MM.1S (cell line): ENCODE measurements around the gene NOL11.
A peak's percentile ranks its signal among the peaks of the same experiment; 100 is the strongest.

ENCODE experiments used
- DNase-seq: peaks from one replicate; pipeline ENCODE4 v3.0.0-alpha.2; 2015
- H2AFZ ChIP-seq: fragments of 300-600 bp; sonication (generic); 2 replicates; pipeline ENCODE4 v1.6.0; 2016; ENCODE audit warnings: antibody characterized with exemption, low read length
- H3F3A ChIP-seq: fragments of 300-600 bp; sonication (generic); 2 replicates; pipeline ENCODE4 v1.6.1; 2016; ENCODE audit warnings: mild to moderate bottlenecking, antibody characterized with exemption, low read length, moderate library complexity, mixed read lengths; ENCODE audit not compliant: insufficient read depth
- H3K27ac ChIP-seq: fragments of 300-600 bp; sonication (generic); 2 replicates; pipeline ENCODE4 v1.5.1; 2016; ENCODE audit warnings: mild to moderate bottlenecking, low read length
- H3K27me3 ChIP-seq: fragments of 300-600 bp; sonication (generic); replicated peaks from 2 replicates; pipeline ENCODE4 v1.6.0; 2016; ENCODE audit warnings: low read length; ENCODE audit not compliant: insufficient read depth
- H3K36me3 ChIP-seq: fragments of 300-600 bp; sonication (generic); replicated peaks from 2 replicates; pipeline ENCODE4 v1.6.1; 2016; ENCODE audit warnings: mild to moderate bottlenecking, low read length, mixed read lengths; ENCODE audit not compliant: insufficient read depth
- H3K4me1 ChIP-seq: fragments of 300-600 bp; sonication (generic); 2 replicates; pipeline ENCODE4 v1.6.1; 2016; ENCODE audit warnings: low read length, mixed read lengths
- H3K4me2 ChIP-seq: fragments of 300-600 bp; sonication (generic); 2 replicates; pipeline ENCODE4 v1.6.0; 2016; ENCODE audit warnings: low read depth, low read length
- H3K4me3 ChIP-seq: fragments of 300-600 bp; sonication (generic); 2 replicates; pipeline ENCODE4 v1.5.1; 2016; ENCODE audit warnings: low read length, mixed read lengths
- H3K79me2 ChIP-seq: fragments of 300-600 bp; sonication (generic); 2 replicates; pipeline ENCODE4 v1.6.1; 2016; ENCODE audit warnings: mixed run types, low read length, mixed read lengths
- H3K9ac ChIP-seq: fragments of 300-600 bp; sonication (generic); 2 replicates; pipeline ENCODE4 v1.6.1; 2016; ENCODE audit warnings: low read length, mixed read lengths
- H3K9me2 ChIP-seq: fragments of 300-600 bp; sonication (generic); replicated peaks from 2 replicates; pipeline ENCODE4 v1.6.1; 2016; ENCODE audit warnings: mild to moderate bottlenecking, low read length, mixed read lengths; ENCODE audit not compliant: insufficient read depth
- H3K9me3 ChIP-seq: fragments of 300-600 bp; sonication (generic); replicated peaks from 2 replicates; pipeline ENCODE4 v1.6.1; 2016; ENCODE audit warnings: mild to moderate bottlenecking, low read length, mixed read lengths; ENCODE audit not compliant: insufficient read depth
- H4K20me1 ChIP-seq: fragments of 300-600 bp; sonication (generic); 2 replicates; pipeline ENCODE4 v1.6.1; 2016; ENCODE audit warnings: mild to moderate bottlenecking, low read length, moderate library complexity, mixed read lengths; ENCODE audit not compliant: insufficient read depth
- EZH2 ChIP-seq: fragments of 300-600 bp; sonication (generic); optimal IDR thresholded peaks from 2 replicates; pipeline ENCODE3; 2017; ENCODE audit warnings: low read depth, mild to moderate bottlenecking, antibody characterized with exemption, low read length, mixed read lengths
- EZH2phosphoT487 ChIP-seq: fragments of 300-600 bp; sonication (generic); IDR thresholded peaks from 2 replicates; pipeline ENCODE4 v1.6.1; 2018; ENCODE audit warnings: antibody characterized with exemption, low read length
- TF ChIP-seq, protein P1 (sequence below): fragments of 300-600 bp; sonication (generic); IDR thresholded peaks from 2 replicates; pipeline ENCODE4 v1.5.1; 2016; ENCODE audit warnings: antibody characterized with exemption, low read length, mixed read lengths

NOL11 gene

DNA sequence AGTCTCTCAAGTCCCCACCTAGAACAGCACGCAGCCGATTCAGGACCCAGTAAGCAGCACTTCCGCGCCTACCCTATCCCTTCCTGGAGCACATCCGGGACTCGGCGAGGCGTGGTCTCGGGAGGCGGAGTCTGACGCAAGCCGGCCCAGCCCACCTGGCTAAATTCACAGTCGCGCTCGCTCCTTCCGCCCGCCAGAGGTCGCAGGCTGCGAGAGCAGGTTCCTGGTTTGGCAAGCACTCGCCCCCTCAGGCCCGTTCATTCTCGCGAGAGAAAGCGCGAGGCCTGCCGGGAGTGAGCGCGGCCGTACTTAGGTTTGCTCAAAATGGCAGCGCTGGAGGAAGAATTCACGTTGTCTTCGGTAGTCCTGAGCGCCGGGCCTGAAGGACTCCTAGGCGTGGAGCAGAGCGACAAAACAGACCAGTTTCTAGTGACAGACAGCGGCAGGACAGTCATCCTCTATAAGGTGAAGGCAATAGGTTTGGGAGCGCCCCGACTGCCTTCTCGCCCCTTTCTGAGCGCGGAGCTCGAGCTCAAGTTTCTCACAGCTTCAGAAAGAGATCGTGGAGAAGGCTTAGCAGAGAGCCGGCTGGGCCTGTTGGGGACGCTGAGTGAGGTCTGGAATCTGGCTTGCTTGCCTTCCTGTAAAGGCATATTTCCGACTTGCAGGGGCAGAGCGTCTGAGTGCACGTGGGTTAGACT is at the start of gene NOL11:
TSS of gene NOL11 (plus strand) at position 313 of the 701 bp plus-strand sequence. CDS start at position 325, 12 bp downstream.
- H3K4me3 ChIP-seq: peak within 1 kb of the TSS; percentile 100
- H3F3A ChIP-seq: peaks cover 5% of the 10 kb centered on the region; the same call in 1 of the 2 replicates
- no peaks in the 10 kb centered on the region for H3K9me3 ChIP-seq
- H3K27me3 ChIP-seq: no peaks in the 10 kb centered on the region
- DNase-seq: peak; percentile 99
- H3K27ac ChIP-seq: peak within 1 kb of the TSS; percentile 78
- H3K36me3 ChIP-seq: peaks cover 19% of the 10 kb centered on the region
- TF ChIP-seq, protein P1, sequence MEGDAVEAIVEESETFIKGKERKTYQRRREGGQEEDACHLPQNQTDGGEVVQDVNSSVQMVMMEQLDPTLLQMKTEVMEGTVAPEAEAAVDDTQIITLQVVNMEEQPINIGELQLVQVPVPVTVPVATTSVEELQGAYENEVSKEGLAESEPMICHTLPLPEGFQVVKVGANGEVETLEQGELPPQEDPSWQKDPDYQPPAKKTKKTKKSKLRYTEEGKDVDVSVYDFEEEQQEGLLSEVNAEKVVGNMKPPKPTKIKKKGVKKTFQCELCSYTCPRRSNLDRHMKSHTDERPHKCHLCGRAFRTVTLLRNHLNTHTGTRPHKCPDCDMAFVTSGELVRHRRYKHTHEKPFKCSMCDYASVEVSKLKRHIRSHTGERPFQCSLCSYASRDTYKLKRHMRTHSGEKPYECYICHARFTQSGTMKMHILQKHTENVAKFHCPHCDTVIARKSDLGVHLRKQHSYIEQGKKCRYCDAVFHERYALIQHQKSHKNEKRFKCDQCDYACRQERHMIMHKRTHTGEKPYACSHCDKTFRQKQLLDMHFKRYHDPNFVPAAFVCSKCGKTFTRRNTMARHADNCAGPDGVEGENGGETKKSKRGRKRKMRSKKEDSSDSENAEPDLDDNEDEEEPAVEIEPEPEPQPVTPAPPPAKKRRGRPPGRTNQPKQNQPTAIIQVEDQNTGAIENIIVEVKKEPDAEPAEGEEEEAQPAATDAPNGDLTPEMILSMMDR: peak; percentile 90
- TF ChIP-seq EZH2 (no peak), EZH2phosphoT487 (no peak)
- peak within 1 kb of the TSS; percentile 99 for H3K9ac ChIP-seq
- peak within 1 kb of the TSS; percentile 99 for H2AFZ ChIP-seq
- H3K4me2 ChIP-seq: peak within 1 kb of the TSS; percentile 91
- no peaks in the 10 kb centered on the region for H3K9me2 ChIP-seq
- peaks cover 43% of the 10 kb centered on the region for H3K79me2 ChIP-seq
- no peaks in the 10 kb centered on the region for H4K20me1 ChIP-seq
- H3K4me1 ChIP-seq: no peaks in the 10 kb centered on the region; the same call in 1 of the 2 replicates

DNA sequence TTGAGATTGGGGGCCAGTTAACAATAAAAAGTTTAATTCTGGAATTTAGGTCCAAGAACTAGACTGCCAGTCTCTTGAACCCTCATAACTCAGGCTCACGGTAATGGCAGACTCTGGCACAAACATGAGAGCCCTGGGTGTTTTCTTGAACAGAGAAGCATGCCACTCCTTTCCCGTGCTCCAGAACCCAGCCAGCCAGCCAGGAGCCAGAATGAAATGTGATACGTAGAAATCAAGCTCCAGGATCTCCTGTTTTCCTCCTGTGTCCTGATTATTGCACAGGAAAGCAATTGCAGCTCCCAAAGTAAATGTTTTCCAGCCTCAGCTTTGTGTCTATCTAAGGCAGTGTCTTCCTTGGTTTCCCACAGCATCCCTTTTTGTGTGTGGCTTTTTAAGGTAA is 46.2 kb upstream of the NOL11 start:
- Histone ChIP-seq H3K4me2 (no peak overlapping the region), H3K9ac (no peak overlapping the region), H3K27ac (no peak overlapping the region), H3K9me2 (no peaks in the 10 kb centered on the region), H3K9me3 (no peaks in the 10 kb centered on the region), H3K27me3 (no peaks in the 10 kb centered on the region), H3K4me1 (peaks cover 3% of the 10 kb centered on the region; the same call in 1 of the 2 replicates), H3K4me3 (no peak overlapping the region), H3K79me2 (no peaks in the 10 kb centered on the region), H2AFZ (no peak overlapping the region), H3K36me3 (no peaks in the 10 kb centered on the region), H3F3A (no peaks in the 10 kb centered on the region), H4K20me1 (no peaks in the 10 kb centered on the region)
- no peak for DNase-seq
- TF ChIP-seq, protein P1: no peak

DNA sequence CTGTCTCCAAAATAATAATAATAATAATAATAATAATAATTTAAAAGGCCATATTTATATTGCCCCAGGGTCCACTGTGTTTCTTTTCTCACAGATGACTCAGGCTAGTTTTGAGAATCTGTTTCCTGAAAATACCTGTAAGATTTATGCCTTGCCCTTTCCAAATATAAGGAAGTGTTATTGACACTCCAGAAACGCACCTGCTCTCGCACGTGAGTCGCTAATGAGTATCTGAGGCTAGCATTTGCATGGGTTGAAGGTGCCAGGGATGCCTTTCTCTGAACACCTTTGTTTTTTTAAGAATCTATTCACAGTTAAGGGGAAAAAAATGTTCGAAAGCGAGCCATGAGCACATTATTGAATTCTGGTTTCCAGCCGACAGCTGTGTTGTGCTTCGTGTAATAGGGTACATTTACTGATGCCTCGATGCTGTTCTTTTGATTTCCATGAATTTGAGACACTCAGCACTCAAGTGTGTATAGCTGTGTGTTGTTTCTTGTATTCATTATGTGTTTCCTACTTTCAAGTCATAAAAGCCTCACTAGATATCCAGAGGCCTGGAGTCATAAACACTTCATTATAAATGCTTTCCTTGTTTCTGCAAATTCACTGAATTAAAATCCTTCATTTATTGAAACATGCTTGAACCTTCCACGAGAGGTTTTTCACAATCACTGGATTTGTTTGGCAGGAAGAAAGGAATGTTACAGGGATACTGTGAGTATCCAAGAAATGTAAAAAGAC is 45.0 kb upstream of the NOL11 start:
- Histone ChIP-seq H3K4me1 (peaks cover 5% of the 10 kb centered on the region; the same call in 1 of the 2 replicates), H3K4me2 (no peak overlapping the region), H3K9ac (no peak overlapping the region), H3K9me3 (no peaks in the 10 kb centered on the region), H3K9me2 (no peaks in the 10 kb centered on the region), H4K20me1 (no peaks in the 10 kb centered on the region), H3K36me3 (no peaks in the 10 kb centered on the region), H2AFZ (no peak overlapping the region), H3K27me3 (no peaks in the 10 kb centered on the region), H3F3A (no peaks in the 10 kb centered on the region), H3K4me3 (no peak overlapping the region), H3K27ac (no peak overlapping the region), H3K79me2 (no peaks in the 10 kb centered on the region)
- DNase-seq: no peak
- TF ChIP-seq, protein P1: no peak
- TF ChIP-seq EZH2phosphoT487: no peak
- TF ChIP-seq EZH2: no peak
